OCI-M1 (cell line): ENCODE results near the gene JARID2.

Source experiments
- DNase-seq: peaks from one replicate; lab custom pipeline; 2025; lab: John Stamatoyannopoulos, UW

JARID2 gene

DNA sequence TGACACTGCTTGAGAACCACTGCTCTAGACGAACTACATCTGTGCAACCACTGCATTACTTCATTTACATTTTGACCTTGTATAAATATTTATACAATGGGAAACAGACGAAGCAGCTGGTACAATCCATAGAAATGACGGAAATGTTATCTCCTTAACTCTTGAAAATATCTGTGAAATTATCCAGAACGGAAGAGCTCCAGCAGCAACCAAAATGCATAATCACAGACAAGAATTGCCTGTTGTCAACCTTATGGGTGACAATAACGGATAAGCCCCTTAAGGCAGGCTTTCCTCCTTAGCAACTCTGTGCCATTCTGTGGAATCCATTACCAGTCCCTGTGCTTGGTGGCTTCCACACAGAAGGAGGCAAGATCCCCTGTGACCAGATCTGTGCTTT lies 301.5 kb downstream of the JARID2 start:
- no peak for DNase-seq

DNA sequence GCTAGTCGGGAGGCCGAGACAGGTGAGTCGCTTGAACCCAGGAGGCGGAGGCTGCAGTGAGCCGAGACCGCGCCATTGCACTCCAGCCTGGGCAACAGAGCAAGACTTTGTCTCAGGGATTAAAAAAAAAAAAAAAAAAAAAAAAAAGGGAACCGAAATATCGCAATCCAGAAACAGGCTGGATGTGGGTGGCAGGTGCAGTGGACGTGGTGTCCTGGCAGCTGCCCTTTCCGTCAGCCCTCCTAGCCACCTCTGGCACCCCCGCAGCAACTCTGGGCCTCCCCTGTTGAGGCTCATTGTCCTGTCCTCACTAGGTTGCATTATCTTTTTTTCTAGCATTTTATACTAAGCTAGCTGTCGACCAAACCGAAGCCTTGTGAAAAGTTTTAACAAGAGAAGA lies 303.5 kb downstream of the JARID2 start:
- DNase-seq = no peak

DNA sequence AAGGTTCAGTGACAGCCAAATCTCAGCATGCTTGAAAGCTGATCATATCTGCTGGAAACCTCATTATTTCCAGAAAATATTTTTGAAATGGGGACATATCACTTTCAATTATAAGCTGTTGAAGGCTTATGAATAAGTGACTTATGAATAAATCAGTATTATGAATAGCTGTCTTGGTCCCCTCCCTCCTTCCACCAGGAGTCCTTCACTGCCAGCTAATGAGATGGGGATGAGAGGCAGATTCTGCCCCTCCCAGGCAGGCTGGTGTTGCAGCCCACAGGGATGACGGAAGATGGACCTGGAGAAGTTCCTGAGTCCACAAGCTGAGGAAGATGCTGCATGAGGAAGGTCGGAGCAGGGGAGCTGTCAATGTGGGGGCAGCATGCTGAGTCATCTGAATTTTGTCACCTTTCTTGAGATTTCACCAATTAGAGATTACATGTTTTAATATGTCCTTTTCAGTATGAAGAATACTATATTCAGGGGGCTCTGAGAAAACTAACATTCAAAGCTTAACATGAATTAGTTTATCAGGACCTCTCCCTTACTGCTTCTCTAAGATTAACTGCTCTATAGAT lies 304.8 kb downstream of the JARID2 start:
- DNase-seq = no peak

DNA sequence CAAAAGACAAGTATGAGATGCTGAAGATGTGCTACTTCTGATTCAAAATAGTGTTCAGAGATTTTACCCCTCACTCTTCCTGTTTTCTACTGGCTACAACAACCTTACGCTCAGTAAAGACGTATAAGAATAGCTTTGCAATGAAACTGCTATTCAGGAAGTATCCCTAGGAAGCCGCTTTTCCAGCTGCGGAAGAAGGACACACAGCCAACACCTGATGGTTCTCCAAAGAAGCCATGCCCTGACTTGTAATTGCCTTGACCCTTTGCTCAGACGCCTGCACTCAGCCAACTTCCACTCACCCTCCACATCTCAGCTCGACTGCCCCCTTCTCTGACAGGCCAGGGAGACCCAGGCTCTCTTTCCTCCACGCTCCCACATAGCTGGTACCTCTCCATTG lies 305.4 kb downstream of the JARID2 start:
- DNase-seq = no peak

DNA sequence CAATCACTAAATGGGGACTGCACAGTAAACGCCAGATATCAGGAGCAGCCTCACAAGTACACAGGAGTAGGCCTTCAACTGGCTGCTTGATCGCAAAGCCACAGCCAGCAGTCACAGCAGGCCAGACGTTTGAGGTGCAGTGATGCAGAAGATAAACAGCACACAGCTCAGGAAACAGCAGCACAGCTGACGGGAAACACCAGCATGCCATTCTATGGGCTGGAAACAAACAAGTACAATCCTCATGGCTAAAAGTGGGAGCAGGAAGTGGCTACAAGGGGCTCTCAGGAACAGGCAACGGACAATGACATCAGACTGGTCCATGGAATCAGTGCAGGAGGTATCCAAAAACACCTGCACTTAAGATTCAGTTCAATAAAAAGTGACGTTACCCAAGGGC lies 305.9 kb downstream of the JARID2 start:
- DNase-seq = no peak

DNA sequence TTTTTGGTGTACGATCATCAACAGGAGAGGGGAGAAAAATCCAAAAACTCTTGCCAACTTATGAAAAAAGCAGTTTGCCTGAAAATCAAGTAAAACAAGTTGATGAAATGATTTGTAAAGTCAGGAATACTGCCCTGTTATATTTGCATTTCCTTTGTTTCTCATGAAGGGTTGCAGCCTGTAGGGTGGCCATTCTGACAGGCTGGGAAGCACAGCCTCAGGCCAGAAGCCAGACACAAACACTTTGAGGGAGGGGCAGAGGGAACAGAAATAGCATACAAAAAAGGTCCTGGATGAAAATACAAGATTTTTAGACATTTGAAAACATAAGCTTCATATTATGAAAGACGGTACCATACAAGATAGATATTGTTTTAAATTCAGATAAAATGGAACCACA lies 307.2 kb downstream of the JARID2 start:
- peak; percentile 33 for DNase-seq

DNA sequence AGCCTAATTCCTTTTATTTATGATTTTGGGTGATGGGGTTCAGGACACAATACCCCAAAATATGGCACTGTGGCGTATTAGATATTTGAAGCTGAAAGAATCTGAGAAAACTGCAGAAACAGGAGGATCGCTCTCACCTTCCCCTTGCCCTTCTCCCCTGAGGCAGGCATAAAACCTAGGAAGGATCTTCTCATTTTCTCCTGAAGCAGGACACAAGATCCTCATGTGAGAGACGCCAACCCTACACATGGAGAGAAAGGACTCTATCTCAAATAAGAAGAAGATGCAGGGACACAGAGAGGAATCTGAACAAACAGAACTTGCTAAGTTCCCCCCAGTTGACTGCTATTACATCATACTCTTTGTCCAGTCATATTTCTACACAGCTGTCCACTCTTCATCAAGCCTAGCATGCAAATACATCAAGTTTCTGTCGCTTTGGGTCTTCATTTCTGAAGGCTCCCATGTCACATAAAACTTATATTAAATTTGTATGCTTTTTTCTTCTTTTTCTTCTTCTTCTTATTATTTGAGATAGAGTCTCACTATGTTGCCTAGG lies 307.9 kb downstream of the JARID2 start:
- DNase-seq = peak; percentile 75

DNA sequence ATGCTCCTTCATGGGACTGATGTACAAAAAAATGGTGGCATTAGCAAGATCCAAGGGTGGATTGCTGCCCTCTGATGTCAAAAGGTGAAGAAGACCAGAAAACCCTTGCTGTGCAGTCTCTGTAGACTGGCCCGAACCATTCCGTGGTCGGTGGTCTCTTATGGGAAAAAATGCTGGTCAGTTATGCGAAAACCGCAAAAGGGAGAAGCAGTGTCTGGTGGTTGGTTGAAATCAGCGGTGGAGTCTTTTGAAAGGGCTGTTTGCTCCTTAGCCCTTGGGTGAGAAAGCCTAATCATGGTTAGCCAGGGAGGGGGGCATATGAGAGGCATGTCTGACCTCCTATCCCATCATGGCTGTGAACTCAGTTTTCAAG lies 308.8 kb downstream of the JARID2 start:
- DNase-seq = no peak

DNA sequence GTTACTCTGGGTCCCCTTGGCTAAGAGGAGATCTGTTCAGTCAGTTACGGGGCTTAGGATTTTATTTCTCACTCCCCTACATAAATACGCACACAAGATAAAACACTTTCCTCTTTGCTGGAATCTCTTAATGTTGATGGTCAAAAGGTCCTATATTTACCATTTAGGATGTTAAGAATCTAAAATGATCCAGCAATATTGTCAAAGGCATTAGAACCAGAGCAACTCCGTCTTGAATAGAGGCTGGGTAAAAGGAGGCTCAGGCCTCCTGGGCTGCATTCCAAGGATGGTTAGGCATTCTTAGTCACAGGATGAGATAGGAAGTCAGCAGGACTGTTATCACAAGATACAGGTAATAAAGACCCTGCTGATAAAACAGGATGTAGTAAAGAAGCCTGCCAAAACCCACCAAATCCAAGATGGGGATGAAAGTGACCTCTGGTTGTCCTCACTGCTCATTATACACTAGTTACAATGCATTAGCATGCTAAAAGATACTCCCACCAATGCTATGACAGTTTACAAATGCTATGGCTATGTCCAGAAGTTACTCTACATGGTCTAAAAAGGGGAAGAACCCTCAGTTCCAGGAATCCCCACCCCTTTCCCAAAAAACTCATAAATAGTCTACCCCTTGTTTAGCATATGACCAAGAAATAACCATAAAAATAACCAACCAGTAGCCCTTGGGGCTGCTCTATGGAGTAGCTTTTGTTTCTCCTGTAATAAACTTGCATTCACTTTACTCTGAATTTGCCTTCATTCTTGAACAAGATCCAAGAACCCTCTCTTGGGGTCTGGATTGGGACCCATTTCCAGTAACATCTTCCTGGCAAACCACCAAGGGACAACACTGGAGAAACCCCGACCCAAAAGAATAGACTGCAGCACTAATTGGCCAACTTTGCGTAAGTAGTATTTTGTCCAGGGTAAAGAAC lies 309.5 kb downstream of the JARID2 start:
- DNase-seq = peak; percentile 96

DNA sequence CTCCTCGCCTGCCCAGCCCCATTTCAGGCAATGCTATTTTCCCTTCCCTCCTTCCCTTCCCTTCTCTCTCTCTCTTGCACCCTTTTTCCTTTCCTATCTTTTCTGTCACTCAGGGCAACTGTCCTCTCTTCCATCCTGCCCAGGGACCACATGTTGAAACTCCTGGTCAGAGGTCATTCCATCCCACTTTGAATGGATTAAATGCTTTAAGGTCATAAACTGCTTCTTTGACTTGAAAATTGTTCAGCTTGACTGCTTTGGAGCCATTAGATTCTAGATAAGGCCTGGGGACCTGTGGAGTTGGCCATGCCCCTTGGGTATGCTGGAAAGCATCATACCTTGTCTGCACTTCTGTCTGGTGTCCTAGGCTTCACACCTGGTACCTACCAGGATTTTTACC lies 310.8 kb downstream of the JARID2 start:
- peak; percentile 37 for DNase-seq

DNA sequence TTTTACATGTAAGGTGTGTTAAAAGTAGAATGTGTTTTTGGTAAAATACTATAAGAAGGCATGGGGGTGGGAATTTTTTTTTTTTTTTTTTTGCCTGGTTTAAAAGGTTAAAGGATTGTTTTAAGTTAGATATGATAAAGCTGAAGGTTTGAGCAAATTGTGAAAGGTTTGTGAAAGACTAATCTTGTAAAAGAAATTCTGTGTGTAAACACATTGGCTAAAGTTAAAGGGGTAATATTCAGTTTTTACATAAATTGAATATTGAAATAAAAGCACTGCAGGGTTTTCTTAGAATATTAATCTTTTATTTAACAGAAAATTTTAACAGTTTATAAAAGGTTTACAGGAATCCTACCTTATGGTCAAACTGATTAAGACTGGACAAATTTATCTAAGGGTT lies 311.3 kb downstream of the JARID2 start:
- DNase-seq = no peak

DNA sequence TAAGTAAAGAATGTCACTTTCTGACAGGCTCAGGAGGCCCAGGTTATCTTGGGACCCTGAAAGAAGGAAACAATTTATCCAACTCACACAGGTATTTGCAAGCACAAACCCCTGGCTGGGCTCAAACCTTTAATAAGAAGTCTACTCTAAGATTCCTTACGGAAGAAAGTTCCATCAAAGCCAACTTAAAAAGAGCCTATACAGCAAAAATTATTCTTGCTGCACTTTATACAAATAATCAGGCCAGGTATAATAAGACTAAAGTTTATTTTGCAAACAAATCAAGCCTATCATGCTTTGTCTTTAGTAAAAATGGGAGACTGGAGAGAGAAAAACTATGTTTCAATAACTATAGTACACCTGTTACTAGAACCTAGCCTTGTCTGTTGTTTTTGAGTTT lies 314.8 kb downstream of the JARID2 start:
- DNase-seq = no peak

DNA sequence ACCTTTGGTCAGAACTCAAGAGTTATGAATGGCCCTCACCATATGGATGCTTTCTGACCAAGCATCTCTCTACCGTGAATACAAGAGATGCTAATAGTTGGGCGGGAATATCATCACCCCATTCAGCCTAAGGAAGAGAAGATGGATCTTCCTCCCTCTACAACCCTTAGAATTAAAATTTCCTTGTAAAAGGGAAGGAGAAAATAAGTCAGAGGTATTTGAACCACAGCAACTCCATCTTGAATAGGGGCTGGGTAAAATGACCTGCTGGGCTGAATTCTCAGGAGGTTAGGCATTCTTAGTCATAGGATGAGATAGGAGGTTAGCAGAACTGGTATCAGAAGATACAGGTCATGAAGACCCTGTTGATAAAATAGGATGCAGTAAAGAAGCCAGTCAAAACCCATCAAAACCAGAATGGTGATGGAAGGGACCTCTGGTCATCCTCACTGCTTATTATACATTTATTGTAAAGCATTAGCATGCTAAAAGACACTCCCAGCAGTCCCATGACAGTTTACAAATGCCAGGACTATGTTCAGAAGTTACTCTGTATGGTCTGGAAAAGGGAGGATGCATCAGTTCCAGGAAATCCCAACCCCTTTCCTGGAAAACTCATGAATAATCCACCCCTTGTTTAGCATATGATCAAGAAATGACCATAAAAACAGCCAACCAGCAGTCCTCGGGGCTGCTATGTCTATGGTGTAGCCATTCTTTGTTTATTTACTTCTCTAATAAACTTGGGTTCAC lies 315.8 kb downstream of the JARID2 start:
- peak; percentile 25 for DNase-seq

DNA sequence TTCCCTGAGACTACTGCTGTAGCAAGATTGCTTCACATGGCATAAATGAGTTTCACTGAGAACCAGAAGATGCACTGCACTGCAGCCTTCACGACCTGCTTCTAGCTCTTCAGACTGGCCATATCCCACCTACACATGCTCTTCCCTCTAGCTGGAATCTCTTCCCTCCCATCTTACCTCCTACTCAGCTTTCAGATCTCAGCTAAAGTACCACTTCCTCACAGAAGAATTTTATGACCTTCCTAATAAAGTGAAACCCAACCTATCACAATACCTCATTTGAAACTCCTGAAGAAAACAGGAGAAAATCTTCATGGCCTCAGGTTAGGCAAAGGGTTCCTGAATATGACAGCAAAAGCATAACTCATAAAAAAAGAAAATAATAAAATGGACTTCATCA lies 317.1 kb downstream of the JARID2 start:
- no peak for DNase-seq

DNA sequence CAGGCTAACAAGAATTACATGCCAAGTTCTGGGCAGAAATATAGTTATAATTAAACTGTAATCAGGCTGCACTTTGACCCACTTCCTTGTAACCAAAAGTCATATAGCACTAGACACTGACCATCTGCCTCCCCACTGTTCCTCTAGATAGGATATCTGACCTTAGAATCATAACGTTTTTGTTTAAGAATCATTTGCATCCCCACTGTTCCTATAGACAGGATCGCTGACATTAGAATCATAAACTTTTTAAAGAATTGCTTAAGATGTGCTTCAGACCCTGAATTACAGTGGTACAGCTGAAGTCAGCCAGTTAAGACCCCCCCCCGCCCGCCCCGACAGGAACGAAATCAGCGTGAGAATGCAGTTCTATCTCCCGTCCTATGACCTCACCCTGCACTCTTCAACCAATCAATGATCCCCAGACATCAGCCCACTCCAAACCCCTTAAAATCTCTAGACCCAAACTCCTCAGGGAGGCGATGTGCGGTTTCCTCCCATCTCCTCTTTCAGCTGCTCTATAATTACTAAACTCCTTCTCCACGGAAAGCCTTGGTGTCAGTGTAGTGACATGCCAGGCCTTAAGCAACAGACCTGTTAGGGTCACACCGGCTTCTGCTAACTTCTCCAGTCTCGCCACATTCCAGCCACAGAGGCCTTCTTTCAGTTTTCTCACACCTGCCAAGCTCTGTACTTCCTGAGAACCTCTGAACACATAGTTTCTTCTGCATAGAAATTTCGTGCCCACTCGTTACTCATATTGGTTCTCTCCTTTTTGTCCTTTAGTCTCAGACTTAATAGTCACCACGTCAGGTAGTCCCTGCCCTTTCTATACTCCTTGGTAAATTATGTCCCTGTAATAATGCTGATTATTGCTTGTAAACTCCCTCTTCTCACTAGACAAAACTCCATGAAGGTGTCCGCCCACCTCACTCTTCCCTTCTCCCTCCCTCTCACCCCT lies 323.4 kb downstream of the JARID2 start:
- DNase-seq = peak; percentile 96

DNA sequence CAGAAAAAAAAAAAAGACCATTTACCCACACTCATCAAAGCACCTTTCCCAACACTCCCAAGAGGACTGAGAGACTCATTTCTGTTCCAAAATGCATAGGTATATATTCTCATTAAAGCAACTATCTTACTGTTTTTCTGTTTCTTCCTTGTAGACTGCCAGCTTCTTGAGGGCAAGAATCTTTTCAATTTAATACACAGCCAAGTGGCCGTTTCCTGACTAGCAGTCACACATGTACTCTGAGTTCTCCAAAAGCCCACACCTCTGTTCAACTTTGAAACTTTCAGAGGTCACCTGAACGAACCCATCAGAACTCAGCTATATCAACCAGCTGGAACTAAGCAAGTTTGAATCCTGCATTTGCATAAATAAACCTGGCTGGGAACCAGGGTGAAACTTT lies 324.3 kb downstream of the JARID2 start:
- peak; percentile 47 for DNase-seq
